Embryonic facial prominence (tissue), 1 donor: ENCODE data around the gene MELTF.

ENCODE experiments used
- DNase-seq: peaks from one replicate; pipeline ENCODE4 v3.0.0-alpha.2; 2016; ENCODE audit errors: extremely low spot score

The MELTF gene

GRCh38 chr3:197027151-197027895 lies 2.3 kb downstream of the MELTF start:
- DNase-seq, result no peak

GRCh38 chr3:197026481-197026866 lies 3.1 kb downstream of the MELTF start:
- no peak for DNase-seq

DNA sequence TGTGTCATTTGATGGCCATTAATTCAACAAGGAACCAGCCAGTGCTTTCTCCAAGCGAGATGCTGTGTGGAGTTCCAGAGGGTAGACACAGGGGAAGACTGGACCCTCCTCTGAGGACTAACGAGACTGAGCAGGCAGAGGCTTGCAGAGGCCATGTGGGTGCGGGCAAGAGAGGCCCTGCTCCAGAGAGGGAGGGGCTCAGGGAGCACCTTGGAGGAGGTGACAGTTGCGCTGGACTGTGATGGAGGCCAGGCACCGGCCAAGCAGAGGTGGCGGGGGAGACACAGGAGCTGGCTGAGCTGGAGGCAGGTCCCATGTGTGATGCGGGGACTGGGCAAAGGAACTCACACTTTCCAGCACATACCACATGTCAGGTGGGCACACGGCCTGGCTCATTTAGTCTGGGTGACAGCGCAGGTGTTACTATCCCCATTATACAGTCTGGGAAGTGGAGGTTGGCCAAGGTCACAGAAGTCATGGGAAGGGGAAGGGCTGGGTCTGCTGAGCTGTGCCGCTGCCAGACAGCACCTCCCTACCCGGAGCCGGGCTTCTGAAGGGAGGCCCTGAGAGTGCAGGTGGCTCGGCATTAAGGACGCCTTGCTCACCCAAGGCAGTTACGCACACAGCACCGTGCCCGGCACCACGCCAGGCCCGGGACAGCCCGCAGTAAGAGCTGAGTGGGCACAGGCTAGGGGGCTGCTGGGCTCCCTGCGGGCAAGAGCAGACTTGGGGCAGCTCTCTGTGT lies 3.7 kb downstream of the MELTF start:
- no peak for DNase-seq

DNA sequence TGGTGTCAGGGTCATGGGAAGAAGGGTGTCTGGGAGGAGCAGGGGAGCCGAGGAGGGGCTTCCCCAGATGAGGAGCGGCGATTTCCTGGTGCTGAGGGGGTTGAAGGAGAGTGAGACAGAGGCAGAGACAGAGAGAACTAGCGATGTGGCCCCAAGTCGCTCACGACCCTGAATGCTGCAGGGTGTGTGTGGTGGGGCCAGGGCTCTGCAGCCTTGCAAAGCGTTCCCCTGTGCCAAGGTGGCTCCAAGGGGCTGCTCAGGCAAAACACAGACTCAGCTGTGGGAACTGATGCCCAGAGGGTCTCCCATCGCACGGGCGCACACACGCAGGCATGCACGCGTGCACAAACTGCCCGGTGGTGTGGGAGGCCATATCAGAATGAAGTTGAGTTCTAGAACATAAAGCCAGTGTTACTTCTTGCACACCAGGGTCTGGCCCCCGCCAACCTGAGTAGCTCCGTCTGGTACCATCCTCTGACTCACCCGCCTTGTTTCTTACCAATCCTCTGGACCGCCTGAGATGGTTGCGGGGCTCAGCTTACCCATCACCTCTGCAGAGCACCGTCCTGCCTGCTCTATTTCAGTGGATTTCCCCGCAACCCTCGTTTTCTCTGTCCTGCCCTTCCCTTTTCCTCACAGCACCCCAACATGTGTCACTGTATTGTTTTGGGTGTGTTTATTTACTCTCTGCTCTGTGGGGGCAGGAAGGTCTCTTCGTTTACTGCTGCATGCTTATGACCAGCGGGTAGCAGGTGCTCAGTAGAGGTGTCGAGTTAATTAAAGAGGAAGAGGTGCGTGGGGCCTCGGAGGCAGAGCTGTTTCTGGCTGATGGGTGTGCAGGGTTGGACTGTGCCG lies 4.5 kb downstream of the MELTF start:
- DNase-seq, result no peak

DNA sequence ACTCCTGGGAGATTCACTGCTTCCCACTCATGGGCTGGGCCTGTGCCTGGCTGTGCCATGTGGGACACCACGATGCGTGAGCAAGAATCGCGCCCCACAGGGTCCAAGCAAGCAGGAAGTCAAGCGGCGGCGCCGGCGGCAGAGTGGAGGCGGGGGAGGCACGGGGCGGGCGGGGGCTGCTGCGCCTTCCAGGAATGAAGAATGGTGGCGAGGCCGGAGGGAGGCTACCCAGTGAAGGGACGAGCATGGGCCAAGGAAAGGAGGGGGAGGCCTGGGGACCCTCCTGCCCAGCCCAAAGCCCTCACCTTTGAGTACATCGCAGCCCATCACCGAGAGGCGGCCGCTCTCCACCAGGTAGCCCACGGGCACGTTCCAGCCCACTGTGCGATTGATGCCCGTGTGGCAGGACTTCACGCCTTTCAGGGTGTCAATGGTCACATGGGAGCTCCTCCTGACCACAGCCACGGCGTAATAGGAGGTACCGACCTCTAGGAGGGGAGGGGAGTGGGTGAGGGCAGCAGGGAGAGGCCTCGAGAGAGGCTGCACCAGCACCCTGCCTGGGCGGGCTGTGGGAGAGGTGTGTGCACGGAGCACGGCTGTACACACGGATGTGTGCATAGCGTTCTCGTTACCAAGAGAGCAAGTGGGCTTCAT lies 5.5 kb downstream of the MELTF start:
- no peak for DNase-seq

DNA sequence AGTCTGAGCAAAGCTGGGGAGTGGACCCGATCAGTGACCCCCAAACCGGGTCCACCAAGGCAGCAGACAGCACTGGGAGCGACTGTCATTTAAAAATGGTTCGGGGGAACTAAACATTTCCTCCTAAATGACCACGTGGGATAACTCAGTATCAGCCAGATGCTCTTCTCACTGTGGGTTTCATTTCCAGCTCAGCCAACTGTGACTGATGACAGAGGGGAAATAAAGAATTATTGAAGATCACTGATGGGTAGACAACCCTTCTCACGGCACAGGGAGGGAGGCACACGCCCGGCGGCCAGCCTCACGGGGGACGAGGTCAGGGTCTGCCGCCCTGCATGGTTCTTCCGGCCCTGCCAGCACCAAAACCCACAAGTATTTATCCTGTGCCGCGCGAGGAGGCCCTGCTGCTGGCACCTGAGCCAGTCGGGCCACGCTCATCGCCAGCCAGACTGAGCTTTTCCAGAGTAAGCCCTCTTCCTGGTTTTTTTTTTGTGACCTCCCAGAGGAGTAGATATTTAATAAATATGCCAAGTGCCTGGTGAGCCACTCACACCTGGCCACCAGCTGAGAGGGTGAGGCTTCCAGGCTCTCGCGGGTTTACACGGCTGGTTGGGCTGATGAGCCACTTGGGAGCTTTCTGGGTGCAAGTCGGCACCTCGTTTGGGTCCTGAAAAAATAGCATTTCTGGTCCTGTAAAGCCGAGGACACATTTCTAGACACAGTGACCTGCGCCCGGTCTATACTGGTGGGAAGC lies 6.2 kb downstream of the MELTF start:
- no peak for DNase-seq

GRCh38 chr3:197022405-197023231 lies 7.0 kb downstream of the MELTF start:
- DNase-seq, result no peak

DNA sequence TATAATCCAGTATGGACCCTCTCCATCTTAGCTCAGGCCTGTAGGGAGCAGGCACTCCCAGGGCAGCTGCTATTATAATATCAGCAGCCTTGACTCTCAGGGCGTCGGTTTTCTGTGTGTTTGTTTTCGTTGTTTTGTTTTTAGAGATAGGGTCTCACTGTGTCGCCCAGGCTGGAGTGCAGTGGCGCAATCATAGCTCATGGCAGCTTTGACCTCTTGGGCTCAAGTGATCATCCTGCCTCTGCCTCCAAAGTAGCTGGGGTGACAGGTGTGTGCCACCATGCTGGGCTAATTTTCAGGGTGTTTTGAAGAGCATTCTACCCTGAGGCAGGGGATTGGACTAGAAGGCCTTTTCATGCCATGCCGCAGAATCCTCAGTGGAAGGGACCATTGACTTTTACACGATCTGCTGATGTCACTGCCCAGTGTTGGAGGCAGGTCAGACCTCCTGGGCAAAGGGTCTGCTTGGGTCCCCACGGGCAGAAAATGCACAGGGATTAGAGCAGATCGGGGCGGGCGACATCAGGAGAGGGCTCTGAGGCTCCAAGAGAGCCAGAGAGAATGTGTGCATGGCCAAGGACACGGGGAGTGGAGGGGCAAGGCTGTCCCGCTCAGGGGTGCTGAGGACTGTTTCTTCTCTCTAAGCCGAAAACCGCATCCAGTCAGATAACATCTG lies 7.8 kb downstream of the MELTF start:
- no peak for DNase-seq

GRCh38 chr3:197021231-197021630 lies 8.4 kb downstream of the MELTF start:
- DNase-seq, result no peak

- no peak for DNase-seq
Observed at GRCh38 chr3:197019535-197019934, 10.1 kb downstream of the MELTF start.

DNA sequence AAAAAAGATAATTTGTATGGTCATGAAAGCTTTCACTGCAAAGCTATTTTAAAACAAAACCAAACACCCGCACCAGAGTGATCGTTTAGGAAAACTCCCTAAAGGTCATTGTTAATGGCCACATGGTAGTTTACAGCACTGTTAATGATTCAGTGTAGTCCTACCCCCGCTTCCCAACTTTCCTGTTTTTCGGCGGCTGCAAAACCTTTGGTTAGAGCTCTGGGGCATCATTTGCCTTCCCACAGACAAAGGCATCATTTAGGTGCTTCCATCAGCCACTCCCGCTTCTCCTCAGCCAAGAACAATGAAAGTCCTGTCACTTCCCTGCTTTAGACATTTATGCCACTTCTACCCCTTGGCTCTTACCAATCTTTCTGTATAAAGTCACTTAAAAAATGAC lies 10.6 kb downstream of the MELTF start:
- DNase-seq, result no peak

DNA sequence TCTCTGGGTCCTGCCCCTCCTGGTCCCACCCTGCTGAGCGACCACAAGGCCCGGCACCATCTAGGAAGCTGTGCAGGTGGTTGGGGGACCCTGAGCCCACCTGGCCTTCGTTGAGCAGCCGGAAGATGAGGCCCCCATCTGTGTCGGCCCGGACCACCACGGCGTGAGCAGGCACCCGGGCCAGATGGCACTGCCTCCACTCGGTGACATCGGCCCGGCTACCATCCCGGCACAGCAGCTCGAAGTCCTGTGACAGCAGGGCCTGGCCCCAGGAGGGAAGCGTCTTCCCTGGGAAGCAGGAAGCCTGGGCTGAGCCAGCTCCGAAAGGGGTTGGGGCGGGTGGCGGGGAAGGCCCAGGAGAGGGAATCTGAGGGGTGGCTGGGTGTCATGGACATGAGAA lies 12.6 kb downstream of the MELTF start:
- no peak for DNase-seq

GRCh38 chr3:197015790-197016736 lies 13.6 kb downstream of the MELTF start:
- DNase-seq, result no peak

- DNase-seq, result no peak
Observed at GRCh38 chr3:197014942-197015575, 14.6 kb downstream of the MELTF start.

DNA sequence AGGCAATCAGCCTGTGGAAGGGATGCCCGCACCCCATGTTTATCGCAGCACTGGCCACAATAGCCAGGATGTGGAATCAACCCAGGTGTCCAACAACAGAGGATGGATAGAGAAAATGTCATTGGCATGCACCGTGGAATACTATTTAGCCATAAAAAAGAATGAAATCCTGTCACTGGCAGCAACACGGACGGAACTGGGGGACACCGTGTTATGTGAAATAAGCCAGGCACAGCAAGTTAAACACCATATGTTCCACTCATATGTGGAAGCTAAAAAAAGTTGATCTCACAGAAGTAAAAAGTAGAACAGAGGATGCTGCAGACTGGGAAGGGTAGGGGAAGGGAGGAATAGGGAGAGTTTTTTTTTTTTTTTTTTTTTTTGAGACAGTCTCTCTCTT lies 15.6 kb downstream of the MELTF start:
- no peak for DNase-seq

DNA sequence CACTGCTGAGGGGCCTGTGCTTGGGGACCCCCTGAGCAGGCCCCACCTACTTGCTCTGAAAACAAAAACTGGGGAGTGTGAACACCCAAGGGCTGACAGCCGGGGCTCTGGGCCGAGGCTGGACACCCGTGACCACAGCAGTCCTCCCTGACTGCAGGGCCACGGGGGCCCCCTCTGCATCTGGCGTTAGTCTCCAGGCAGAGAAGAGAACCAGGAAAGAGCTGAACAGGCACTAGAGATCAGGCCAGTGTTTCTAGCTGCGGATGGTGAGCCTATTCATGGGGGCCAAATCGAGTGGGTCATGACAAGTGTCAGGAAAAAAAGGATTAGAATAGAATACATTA lies 17.1 kb downstream of the MELTF start:
- no peak for DNase-seq

GRCh38 chr3:197011780-197012539 lies 17.7 kb downstream of the MELTF start:
- no peak for DNase-seq
